MM.1S (cell line): Measurements from ENCODE around the gene SIRT7.

Experiments used
- CTCF ChIP-seq: fragments of 300-600 bp; sonication (generic); IDR thresholded peaks from 2 replicates; pipeline ENCODE4 v1.5.1; 2016; ENCODE audit warnings: antibody characterized with exemption, low read length, mixed read lengths
- EZH2 ChIP-seq: fragments of 300-600 bp; sonication (generic); optimal IDR thresholded peaks from 2 replicates; pipeline ENCODE3; 2017; ENCODE audit warnings: low read depth, mild to moderate bottlenecking, antibody characterized with exemption, low read length, mixed read lengths
- EZH2phosphoT487 ChIP-seq: fragments of 300-600 bp; sonication (generic); IDR thresholded peaks from 2 replicates; pipeline ENCODE4 v1.6.1; 2018; ENCODE audit warnings: antibody characterized with exemption, low read length

GRCh38 chr17:81911277-81911961, 6.6 kb downstream of the SIRT7 start, which contains the start of gene PCYT2:
- TF ChIP-seq CTCF (peak; percentile 27; the same call in 1 of the 2 replicates), EZH2 (no peak), EZH2phosphoT487 (no peak)
